Dendritic cell treated with granulocyte-macrophage colony-stimulating factor and Interleukin-4, amounts not matched to agents 40 ng/mL and 50 ng/mL, for 4 days (primary cell): ENCODE results near the gene HMCN1.

Experiments
- H3K27ac Mint-ChIP-seq: one replicate; pipeline ENCODE4 v1.8.0; 2022; ENCODE audit warnings: mild to moderate bottlenecking, mixed read lengths
- H3K27me3 Mint-ChIP-seq: one replicate; pipeline ENCODE4 v1.8.0; 2022; ENCODE audit warnings: mild to moderate bottlenecking, mixed read lengths
- H3K36me3 Mint-ChIP-seq: one replicate; pipeline ENCODE4 v1.8.0; 2022; ENCODE audit warnings: low read depth, mixed read lengths
- H3K4me1 Mint-ChIP-seq: one replicate; pipeline ENCODE4 v1.8.0; 2022; ENCODE audit warnings: low read depth, mixed read lengths
- H3K4me3 Mint-ChIP-seq: one replicate; pipeline ENCODE4 v1.8.0; 2022; ENCODE audit warnings: mild to moderate bottlenecking, moderate library complexity, mixed read lengths
- H3K9me3 Mint-ChIP-seq: one replicate; pipeline ENCODE4 v1.8.0; 2022; ENCODE audit warnings: mixed read lengths
- intact Hi-C: fragments of 100-400 bp; cut with micrococcal nuclease; formaldehyde crosslinking; loops from one replicate; pipeline ENCODE4 v1.15.0; 2022

HMCN1 gene

GRCh38 chr1:185733818-185734735 is at the start of gene HMCN1:
HMCN1 (plus strand) TSS chr1:185734391; CDS start chr1:185734780, 389 bp downstream.
- peak within 1 kb of the TSS; percentile 68 for H3K4me3 Mint-ChIP-seq
- no peaks in the 10 kb centered on the region for H3K36me3 Mint-ChIP-seq
- peaks cover 51% of the 10 kb centered on the region for H3K27me3 Mint-ChIP-seq
- peaks cover 20% of the 10 kb centered on the region for H3K9me3 Mint-ChIP-seq
- H3K27ac Mint-ChIP-seq = no peak within 1 kb of the TSS
- peaks cover 21% of the 10 kb centered on the region for H3K4me1 Mint-ChIP-seq
- intact Hi-C loops = no loop called here

DNA sequence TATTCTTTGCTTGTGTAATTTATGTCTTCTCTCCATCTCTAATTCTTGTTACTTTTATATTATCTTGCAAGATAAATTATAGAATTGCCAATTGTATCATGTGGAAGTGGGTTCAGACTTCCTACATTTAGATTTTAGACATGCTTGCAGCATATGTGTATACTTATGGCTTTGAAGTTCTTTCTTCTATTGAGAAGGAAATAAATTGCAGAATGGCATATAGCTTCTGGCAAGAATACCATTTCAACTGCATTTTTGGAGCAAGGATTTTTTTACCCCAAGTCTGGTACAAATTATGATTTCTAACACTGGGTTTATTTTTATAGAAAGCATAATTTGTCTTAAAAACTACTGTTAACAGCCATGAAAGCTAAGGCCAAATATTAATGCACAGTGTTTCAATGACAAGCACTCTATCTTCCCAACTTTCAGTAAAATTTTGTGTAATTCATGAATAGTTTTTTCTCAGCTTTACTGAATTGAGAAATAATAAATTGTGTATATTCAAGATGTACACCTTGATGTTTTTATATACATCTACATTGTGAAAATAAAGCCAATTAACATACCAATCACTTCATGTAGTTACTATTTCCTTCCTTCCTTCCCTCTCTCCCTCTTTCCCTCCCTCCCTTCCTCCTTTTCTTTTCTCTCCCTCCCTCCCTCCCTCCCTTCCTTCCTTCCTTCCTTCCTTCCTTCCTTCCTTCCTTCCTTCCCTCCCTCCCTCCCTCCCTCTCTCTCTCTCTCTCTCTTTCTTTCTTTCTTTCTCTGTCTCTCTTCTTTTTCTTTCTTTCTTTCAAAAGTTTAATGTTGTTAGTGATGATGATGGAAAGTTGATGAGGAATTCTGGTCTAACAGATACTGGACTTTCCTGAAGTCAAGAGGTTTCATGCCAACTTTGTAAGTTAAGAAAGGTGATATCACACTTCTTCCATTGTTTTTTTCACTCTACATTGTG is 47.1 kb upstream of the HMCN1 start:
- H3K4me3 Mint-ChIP-seq = no peak overlapping the region
- peaks cover 4% of the 10 kb centered on the region for H3K27me3 Mint-ChIP-seq
- intact Hi-C loops = no loop called here
- H3K27ac Mint-ChIP-seq = no peak overlapping the region
- no peaks in the 10 kb centered on the region for H3K9me3 Mint-ChIP-seq
- no peaks in the 10 kb centered on the region for H3K36me3 Mint-ChIP-seq
- no peaks in the 10 kb centered on the region for H3K4me1 Mint-ChIP-seq

DNA sequence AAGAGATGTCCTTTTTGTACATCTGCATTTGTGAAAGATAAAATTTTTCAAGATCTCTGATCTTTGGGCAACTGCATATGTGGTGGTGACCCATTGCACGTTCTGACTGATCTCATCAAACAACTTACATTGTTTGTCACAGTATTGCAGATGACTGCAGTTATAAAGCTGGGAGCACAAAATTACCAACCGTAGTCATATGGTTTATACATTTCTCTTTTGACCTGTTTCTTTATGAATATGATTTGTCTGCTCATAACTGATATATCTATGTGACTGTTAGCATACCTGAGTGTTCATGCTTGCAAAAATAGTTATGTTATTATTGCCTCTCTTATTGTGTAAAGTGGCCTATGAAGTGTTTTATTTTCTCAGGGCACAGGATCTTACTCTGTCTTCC is 43.7 kb upstream of the HMCN1 start:
- no peak overlapping the region for H3K4me3 Mint-ChIP-seq
- H3K27ac Mint-ChIP-seq = no peak overlapping the region
- intact Hi-C loops = no loop called here
- H3K27me3 Mint-ChIP-seq = peaks cover 4% of the 10 kb centered on the region
- H3K4me1 Mint-ChIP-seq = peaks cover 13% of the 10 kb centered on the region
- peaks cover 12% of the 10 kb centered on the region for H3K36me3 Mint-ChIP-seq
- H3K9me3 Mint-ChIP-seq = peaks cover 11% of the 10 kb centered on the region

DNA sequence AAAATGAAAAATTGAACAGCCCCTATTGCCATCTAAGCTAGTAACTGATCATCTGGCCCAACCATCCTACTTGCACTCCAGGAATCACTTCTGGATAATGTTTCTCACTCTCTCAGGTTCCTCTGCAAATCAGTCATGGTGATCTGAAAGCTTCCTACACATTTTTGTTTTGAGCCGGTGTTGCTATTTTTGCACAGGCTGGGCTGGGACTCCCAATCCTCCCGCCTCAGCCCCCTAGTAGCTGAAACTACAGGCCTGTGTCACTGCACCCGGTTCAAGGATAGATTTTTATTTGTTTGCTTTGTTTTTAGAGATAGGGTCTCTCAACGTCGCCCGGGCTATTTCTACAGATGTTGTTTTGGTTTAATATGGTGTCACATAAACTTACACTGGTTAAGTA is 40.5 kb upstream of the HMCN1 start:
- intact Hi-C loops = no loop called here
- peak overlapping the region; percentile 34 for H3K4me3 Mint-ChIP-seq
- peaks cover 11% of the 10 kb centered on the region for H3K9me3 Mint-ChIP-seq
- H3K27ac Mint-ChIP-seq = peak overlapping the region; percentile 89
- peaks cover 12% of the 10 kb centered on the region for H3K36me3 Mint-ChIP-seq
- H3K27me3 Mint-ChIP-seq = peaks cover 5% of the 10 kb centered on the region
- peaks cover 13% of the 10 kb centered on the region for H3K4me1 Mint-ChIP-seq

GRCh38 chr1:185694081-185694480 is 40.1 kb upstream of the HMCN1 start:
- peaks cover 11% of the 10 kb centered on the region for H3K9me3 Mint-ChIP-seq
- H3K27ac Mint-ChIP-seq = peak overlapping the region; percentile 89
- peaks cover 8% of the 10 kb centered on the region for H3K27me3 Mint-ChIP-seq
- peak overlapping the region; percentile 34 for H3K4me3 Mint-ChIP-seq
- H3K36me3 Mint-ChIP-seq = peaks cover 12% of the 10 kb centered on the region
- intact Hi-C loops = no loop called here
- peaks cover 13% of the 10 kb centered on the region for H3K4me1 Mint-ChIP-seq

DNA sequence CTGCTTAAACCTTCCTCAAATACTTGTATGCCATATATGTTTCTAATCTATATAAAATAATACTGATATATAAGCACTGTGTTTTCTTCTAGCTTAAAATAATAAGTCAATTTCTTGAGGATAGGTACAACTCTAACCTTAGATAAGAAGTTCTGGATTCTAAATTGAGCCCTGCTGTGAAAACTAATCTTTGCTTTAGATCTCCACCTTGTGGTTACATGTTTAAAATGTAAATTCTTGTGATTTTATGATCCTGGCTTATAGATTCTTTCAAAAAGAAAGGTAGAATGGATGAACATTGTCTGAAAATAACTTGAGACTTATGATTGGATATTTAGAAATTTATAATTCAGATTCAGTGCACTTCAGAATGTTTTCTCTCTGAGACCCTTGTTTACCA is 38.9 kb upstream of the HMCN1 start:
- intact Hi-C loops = no loop called here
- Mint-ChIP-seq H3K36me3 (peaks cover 12% of the 10 kb centered on the region), H3K9me3 (peaks cover 11% of the 10 kb centered on the region), H3K4me1 (peaks cover 13% of the 10 kb centered on the region), H3K27me3 (peaks cover 5% of the 10 kb centered on the region), H3K4me3 (no peak overlapping the region), H3K27ac (no peak overlapping the region)

- intact Hi-C loops = no loop called here
- Mint-ChIP-seq H3K4me3 (no peak overlapping the region), H3K4me1 (peaks cover 13% of the 10 kb centered on the region), H3K27ac (no peak overlapping the region), H3K27me3 (peaks cover 9% of the 10 kb centered on the region), H3K9me3 (peaks cover 11% of the 10 kb centered on the region), H3K36me3 (peaks cover 12% of the 10 kb centered on the region)
Observed at GRCh38 chr1:185696422-185697150, 37.6 kb upstream of the HMCN1 start.

- H3K4me3 Mint-ChIP-seq = no peak overlapping the region
- H3K4me1 Mint-ChIP-seq = no peaks in the 10 kb centered on the region
- no peaks in the 10 kb centered on the region for H3K36me3 Mint-ChIP-seq
- intact Hi-C loops = no loop called here
- no peak overlapping the region for H3K27ac Mint-ChIP-seq
- H3K9me3 Mint-ChIP-seq = no peaks in the 10 kb centered on the region
- peaks cover 9% of the 10 kb centered on the region for H3K27me3 Mint-ChIP-seq
Observed at GRCh38 chr1:185699874-185700273, 34.3 kb upstream of the HMCN1 start.

DNA sequence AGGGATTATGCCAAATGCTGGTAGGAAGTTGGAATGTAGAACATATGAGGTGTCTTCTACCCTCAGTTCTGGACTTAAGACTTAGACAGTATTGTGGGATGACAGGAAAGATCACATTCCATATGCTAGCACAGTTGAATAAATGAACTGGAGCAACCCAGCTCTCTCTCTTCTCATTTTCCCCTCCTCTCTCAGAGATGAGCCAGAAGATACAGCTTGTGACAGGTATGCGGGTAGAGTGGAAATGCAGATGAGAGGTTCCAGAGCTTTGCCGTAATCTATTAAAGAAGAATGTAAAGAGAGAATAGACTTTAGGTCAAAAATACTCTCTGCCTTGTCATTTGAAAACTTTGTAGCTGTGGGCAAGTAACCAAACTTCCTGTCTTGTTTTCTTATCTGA is 32.5 kb upstream of the HMCN1 start:
- intact Hi-C loops = no loop called here
- Mint-ChIP-seq H3K9me3 (no peaks in the 10 kb centered on the region), H3K27ac (no peak overlapping the region), H3K36me3 (no peaks in the 10 kb centered on the region), H3K4me1 (no peaks in the 10 kb centered on the region), H3K4me3 (no peak overlapping the region), H3K27me3 (peaks cover 7% of the 10 kb centered on the region)

- intact Hi-C loops = no loop called here
- H3K4me1 Mint-ChIP-seq = no peaks in the 10 kb centered on the region
- H3K9me3 Mint-ChIP-seq = peaks cover 25% of the 10 kb centered on the region
- H3K36me3 Mint-ChIP-seq = no peaks in the 10 kb centered on the region
- H3K4me3 Mint-ChIP-seq = no peak overlapping the region
- H3K27me3 Mint-ChIP-seq = peaks cover 3% of the 10 kb centered on the region
- H3K27ac Mint-ChIP-seq = no peak overlapping the region
Observed at GRCh38 chr1:185704181-185704580, 30.0 kb upstream of the HMCN1 start.

DNA sequence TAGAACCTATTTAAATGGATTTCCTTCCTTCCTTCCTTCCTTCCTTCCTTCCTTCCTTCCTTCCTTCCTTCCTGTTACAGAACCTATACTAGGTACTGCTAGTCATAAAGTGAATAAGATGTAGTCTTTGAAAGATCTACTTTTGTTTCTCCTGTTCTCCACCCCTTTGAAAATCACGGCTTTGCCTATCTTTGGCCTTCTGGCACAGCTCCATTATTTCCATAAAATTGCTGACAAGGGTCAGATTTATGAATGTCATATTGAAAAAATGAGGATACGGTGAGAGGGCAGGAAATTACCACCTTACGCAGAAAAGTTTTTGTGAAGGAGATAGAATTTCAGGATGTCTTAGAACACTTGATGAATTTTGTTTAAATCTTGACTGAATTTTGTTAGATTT is 18.1 kb upstream of the HMCN1 start:
- Mint-ChIP-seq H3K9me3 (no peaks in the 10 kb centered on the region), H3K4me3 (no peak overlapping the region), H3K4me1 (no peaks in the 10 kb centered on the region), H3K27ac (no peak overlapping the region), H3K36me3 (no peaks in the 10 kb centered on the region), H3K27me3 (peaks cover 12% of the 10 kb centered on the region)
- intact Hi-C loops = no loop called here

GRCh38 chr1:185719021-185719420 is 15.2 kb upstream of the HMCN1 start:
- no peak overlapping the region for H3K27ac Mint-ChIP-seq
- H3K4me1 Mint-ChIP-seq = no peaks in the 10 kb centered on the region
- peaks cover 12% of the 10 kb centered on the region for H3K27me3 Mint-ChIP-seq
- H3K9me3 Mint-ChIP-seq = no peaks in the 10 kb centered on the region
- H3K4me3 Mint-ChIP-seq = no peak overlapping the region
- no peaks in the 10 kb centered on the region for H3K36me3 Mint-ChIP-seq
- intact Hi-C loops = no loop called here

DNA sequence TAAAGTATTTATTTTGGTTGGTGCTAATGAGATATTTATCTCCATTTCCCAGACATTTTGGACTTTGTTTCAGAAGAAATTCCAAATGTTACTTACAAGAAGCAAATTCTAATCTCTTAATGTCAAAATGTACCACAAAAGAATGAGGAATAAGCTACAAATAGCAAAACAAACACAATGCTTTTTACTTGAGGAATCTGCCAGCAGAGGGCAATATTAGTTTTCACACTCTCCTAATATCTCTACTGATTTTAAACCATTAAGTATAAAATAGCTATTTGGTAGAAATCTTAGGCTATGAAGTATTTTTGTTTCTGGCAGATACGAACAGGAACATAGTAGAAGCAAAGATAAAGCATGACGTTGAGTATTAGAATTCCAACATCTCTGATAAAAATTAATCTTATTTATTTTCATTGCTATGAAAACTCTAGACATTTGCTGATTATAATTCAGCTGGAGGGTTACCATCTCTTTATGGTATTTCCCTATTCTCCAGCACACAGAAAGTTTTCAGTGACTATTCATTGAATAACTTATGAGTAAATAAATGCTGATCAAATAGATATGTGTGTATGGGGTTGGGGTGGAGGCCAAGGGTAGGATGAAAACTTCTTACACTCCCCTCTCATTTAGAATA is 13.4 kb upstream of the HMCN1 start:
- Mint-ChIP-seq H3K9me3 (no peaks in the 10 kb centered on the region), H3K4me1 (no peaks in the 10 kb centered on the region), H3K36me3 (no peaks in the 10 kb centered on the region), H3K4me3 (no peak overlapping the region), H3K27me3 (peaks cover 10% of the 10 kb centered on the region), H3K27ac (no peak overlapping the region)
- intact Hi-C loops = loop anchor here (1.0 kb wide), 1 partner anchor 492 kb away; no protein-coding TSS in a partner anchor
